NCI-H187 (cell line): ENCODE data around the gene EPHA1.

Source experiments
- DNase-seq, 2 experiments: peaks; one replicate each; lab custom pipeline; 2025; lab: John Stamatoyannopoulos, UW

Gene EPHA1

DNA sequence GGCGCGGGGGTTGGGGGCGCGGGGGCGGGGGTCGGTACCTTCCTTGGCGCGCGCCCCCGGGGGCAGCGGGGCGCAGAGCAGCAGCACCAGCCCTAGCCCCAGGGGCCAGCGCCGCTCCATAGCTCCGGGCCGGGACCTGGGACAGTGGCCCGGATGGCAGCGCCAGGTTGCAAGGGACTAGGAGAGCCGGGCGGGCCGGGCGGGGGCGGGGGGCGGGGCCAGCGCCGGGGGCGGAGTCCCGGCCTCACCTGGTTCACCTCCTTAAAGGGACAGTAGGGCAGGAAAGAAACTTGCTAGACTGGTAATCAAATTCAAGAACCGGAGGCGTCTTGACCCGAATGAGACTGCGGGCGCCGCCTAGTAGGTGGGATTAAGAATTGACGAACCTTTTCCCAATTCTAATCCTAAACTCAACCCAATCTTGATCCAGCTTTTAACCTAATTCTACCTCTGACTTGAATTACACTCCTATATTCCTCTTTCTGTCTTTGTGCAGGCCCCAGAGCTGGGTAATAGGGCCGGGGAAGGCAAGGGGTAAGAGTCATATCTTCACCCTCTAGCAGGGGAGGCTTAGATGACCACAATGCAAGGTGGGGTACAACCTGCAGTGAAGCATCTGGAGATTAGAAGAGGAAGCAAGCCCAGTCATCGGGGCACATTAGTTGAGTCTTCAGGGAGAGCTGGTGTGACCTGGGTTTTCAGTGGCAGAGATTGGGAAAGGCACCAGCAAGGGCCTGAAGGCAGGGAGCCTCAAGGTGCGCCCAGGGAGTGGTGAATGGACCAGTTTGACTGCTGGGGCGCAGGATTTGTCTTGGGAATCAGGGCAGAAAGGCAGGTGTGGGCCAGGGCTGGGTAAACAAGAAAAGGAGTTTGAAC is at the start of gene EPHA1:
Gene EPHA1, minus strand, starts transcription at position 171 of the 876 bp plus-strand sequence. Its CDS starts 51 bp downstream, at position 120.
- DNase-seq, result no peak

DNA sequence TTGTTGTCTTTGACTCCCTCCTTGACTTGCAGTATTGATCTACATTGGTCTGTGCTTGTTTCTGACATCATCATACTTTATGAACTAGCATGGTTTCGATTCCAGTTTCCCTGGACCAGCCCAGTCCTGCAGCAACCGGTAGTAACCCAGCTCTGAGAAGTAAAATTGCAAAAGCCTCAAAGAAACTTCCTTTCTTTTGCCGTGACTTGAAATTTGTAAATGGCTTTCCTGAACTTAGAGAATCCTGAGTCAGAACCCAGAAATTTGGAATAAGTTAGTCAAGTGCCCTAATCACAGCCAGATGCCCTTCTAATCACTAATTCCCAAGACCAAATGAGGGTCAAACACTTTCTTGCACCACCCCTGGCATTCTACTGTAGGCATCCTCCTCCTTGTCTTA is 49.6 kb upstream of the EPHA1 start:
- no peak for DNase-seq

GRCh38 chr7:143456992-143457793 is 48.5 kb upstream of the EPHA1 start:
- DNase-seq, result no peak

DNA sequence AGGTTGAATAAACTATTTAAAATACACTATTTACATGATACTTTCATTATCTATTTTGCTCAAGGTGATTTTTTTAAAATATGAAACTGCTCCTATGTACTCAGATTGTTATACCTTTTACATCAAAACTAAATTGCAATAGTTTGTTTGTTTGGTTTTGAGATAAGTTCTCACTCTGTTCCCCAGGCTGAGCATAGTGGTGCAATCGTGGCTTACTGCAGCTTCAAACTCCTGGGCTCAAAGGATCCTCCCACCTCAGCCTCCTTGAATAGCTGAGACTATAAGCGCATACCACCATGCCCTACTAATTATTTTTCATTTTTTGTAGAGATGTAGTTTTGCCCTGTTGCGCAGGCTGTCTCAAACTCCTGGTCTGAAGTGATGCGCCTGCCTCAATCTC is 47.3 kb upstream of the EPHA1 start:
- no peak for DNase-seq

DNA sequence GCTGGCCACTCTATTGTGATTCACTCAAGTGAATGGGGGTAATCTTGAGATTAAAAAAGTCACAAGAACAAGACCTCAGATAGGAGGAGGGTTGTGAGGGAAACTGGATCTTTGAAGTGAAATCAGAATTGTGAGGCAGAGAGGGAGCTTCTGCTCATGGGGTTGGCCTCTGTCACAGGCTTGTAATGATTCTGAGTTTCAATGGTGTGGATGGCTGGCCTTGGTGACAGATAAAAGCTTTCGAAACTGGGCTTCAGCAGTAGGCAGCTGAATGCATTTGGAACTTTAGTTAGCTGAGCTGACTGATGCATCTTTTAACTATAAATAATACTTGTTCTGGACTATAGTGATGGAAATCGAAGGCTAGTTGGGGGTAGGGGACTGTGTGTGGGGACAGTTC is 46.8 kb upstream of the EPHA1 start:
- no peak for DNase-seq

DNA sequence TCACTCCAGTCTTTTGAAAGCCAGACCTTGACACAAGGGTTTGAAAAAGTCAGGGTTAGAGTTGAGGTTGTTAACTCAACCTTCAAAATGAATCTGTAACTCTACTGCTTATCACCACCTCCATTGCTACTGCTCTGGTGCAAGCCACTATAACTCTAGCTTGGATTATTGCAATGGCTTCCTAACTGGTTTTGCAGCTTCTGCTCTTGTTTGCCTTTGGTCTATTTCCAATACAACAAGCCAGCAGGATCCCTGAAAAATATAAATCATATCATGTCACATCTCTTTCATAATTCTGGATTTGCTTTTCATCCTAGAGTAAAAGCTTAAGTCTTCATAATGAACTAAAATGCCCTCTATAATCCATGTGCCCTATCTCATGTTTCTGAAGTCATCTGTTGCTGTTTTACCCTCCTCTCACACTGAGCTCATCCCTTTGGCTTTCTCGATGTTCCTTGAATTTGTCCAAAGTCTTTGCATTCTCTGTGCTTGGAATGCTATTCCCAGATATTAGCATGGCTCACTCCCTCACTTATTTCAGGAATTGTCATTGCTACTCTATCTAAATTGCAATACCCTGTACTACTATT is 45.5 kb upstream of the EPHA1 start:
- no peak for DNase-seq

- DNase-seq, result no peak
Observed at GRCh38 chr7:143452495-143452894, 43.8 kb upstream of the EPHA1 start.

GRCh38 chr7:143451746-143452145 is 43.1 kb upstream of the EPHA1 start:
- no peak for DNase-seq

GRCh38 chr7:143451122-143451521 is 42.5 kb upstream of the EPHA1 start:
- DNase-seq, result no peak

- no peak for DNase-seq
Observed at GRCh38 chr7:143449793-143450192, 41.1 kb upstream of the EPHA1 start.

DNA sequence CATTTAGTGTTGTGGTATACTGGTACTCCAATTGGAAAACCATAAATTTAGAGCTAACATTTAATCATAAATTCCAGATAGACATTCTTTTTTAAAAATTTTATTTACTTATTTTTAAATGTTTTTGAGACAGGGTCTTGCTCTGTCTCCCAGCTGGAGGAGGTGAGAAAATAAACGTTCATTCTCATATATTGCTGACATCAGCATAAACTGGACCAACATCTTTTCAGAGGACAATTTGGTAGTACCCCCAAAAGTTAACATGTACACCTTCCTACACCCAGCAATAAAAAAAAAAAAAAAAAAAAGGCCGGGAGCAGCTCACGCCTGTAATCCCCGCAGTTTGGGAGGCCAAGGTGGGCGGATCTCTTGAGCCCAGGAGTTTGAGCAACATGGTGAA is 39.8 kb upstream of the EPHA1 start:
- DNase-seq, result no peak

GRCh38 chr7:143447466-143447865 is 38.8 kb upstream of the EPHA1 start:
- DNase-seq, result no peak

DNA sequence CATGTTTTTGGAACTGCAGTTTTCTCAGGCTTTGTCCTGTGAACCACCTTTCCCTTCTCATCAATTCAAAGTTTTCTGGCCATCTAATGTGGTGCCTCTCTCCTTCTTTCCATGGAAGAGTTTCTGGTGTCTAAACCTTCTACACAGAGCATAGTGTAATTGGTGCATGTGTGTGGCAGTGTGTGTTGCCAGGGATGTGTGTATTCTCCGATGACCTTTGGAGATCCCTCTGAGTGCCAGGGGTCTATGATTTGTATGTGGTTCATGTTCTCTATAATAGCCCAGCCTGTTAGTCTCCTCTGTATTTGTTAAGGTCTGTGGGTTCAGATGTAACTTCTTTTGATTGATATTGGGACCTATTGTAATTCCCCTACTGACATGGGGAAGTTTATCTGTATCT is 36.1 kb upstream of the EPHA1 start:
- no peak for DNase-seq

DNA sequence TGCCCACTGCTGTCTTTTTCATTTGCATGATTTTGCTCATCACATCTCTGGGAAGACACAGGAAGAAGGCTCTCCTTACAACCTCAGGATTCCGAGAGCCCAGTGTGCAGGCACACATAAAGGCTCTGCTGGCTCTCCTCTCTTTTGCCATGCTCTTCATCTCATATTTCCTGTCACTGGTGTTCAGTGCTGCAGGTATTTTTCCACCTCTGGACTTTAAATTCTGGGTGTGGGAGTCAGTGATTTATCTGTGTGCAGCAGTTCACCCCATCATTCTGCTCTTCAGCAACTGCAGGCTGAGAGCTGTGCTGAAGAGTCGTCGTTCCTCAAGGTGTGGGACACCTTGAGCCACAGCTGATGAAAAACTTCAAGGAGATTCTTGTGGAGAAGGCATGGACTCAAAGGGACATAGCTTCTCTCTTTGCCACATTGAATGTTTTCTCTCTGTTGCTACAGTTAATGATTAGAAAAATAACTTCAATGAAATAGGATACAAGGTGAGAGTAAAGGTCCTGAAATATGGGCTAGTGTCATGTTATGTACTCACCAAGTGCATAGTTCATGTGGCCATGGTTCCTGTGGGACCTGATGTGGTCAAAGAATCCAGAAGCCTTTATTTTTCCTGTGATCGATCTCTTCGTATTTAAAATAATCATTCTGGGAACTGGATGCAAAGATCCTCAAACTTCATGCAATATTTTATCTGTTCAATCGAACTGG is 35.6 kb upstream of the EPHA1 start:
- DNase-seq, result no peak

- no peak for DNase-seq
Observed at GRCh38 chr7:143443153-143443552, 34.5 kb upstream of the EPHA1 start, which contains the start of gene TAS2R60. TAS2R60 (plus strand) TSS chr7:143443453; CDS start chr7:143443453, 0 bp downstream.

DNA sequence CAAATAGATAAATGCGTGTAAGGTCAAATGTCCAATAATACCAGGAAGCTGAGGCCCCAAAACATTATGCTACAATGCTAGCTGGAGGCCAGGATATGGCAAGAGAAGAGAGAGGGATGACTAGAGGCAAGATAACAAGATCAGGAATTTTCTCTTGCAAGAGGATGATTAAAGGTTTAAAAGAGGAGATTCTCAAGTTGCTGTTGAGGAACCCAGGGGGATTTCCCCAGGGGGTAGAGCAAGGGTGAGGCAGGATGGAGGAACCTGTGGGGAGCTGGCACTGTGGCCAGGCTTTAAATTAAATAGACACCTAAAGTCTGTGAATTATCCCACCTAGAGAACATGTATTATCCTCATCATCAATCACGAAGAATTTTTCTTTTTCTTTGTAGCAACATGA is 31.2 kb upstream of the EPHA1 start:
- DNase-seq, result no peak

DNA sequence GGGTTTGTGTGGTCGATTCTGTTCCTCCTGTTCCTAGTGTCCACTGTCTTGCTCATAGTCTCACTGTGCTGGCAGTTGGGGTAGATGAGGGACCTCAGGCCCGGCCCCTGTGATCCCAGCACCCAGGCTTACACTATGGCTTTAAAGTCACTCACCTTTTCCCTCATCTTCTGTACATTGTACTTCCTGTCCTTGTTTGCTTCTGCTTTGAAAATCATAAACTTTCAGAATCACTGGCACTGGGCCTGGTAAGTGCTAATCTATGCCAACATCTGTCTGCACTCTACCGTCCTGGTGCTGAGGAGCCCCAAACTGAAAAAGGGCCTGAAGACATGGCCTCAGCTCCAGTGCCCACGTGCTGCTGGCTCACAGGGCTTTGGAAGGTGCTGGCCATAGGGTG is 28.9 kb upstream of the EPHA1 start:
- DNase-seq, result no peak

DNA sequence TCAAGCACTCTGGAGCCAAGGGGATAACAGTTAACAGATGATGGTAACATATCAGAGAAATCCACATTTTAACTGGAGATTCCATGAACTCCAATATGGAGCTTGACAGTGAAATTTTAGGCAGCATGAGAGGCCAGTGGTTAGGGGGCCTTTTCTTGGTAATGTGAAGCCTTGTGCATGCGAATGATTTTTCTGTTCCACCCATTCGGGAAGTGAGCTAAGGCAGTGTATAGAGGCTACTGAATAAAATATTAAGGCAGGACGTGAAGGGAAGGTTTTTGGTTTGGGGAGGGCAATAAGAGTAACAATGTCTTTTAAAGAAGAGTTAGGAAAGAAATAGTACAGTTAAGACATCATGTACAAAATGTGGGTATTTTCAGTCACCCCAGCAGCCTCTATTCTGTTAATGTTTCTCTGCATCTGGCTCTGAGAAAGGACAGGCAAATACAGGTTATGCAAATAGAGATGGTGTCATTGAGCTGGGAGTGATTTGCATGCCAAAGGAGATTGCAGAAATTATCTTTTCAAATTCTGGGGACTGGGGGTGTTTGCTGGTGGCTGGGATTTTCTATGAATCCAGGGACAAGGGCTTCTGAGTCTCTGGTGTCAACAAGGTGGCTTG is 27.8 kb upstream of the EPHA1 start:
- no peak for DNase-seq

DNA sequence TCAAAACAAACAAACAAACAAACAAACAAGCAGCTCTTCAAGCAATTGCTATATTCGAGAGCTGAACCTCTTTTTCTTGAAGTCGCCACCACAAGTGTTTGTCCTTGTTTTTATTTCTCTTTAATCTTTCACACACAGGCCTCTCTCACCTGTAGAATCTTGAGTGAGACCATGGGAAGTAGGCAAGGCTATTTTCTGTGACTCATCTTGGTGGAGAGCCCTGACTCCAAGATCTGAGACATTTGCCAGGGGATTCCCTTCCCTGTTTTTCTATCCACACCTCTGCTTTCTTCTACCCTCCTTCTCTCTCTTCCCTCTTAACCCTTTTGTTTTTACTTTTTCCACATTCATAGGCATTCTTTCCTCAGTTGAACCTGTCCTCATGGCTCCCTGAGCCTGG is 26.6 kb upstream of the EPHA1 start:
- DNase-seq, result no peak

GRCh38 chr7:143434660-143435059 is 26.0 kb upstream of the EPHA1 start:
- DNase-seq, result no peak

DNA sequence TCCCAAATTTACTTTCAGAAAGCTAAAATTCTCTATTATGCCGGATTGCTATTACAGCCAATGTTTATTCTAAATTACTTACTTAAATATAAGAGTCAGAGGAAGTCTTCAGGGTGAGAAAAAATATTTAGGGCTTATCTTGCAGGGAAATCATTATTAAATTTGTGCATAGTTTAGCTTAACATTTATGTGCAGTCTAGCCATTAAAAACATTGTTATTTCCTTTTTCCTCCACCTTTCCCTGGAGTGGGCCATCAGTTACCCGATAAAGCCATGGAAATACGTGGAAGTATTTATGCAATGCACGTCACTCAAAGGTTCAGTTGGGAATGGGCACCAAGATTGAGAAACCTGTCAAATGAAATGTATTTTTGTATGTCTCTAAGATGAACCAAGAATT is 25.1 kb upstream of the EPHA1 start:
- DNase-seq, result no peak

- DNase-seq, result no peak
Observed at GRCh38 chr7:143431109-143431508, 22.5 kb upstream of the EPHA1 start.
